Neural cell (in vitro differentiated cells): ENCODE measurements around the gene SUMO3. TPM values are rescaled to one million over a fixed set of nuclear protein-coding genes. Genes with fewer than 3 reads are reported as not detected.

ENCODE experiments used
- H2AFZ ChIP-seq: fragments of 200-600, 300-800 bp; sonication (generic), shearing (Covaris generic); 2 replicates; pipeline ENCODE4 v1.6.0; 2014; ENCODE audit warnings: low read depth, mild to moderate bottlenecking, antibody characterized with exemption, low read length, moderate library complexity
- H3F3A ChIP-seq: fragments of 200-600 bp; shearing (Covaris generic); 2 replicates; pipeline ENCODE4 v1.6.1; 2016; ENCODE audit warnings: mild to moderate bottlenecking, moderate library complexity, mixed read lengths, antibody characterized with exemption, low read length; ENCODE audit not compliant: insufficient read depth, poor library complexity, severe bottlenecking
- H3K27ac ChIP-seq: fragments of 200-600, 300-800 bp; sonication (generic), shearing (Covaris generic); 2 replicates; pipeline ENCODE4 v1.5.1; 2014; ENCODE audit warnings: mild to moderate bottlenecking, low read length, moderate library complexity
- H3K27me3 ChIP-seq: fragments of 300-800, 200-600 bp; sonication (generic), shearing (Covaris generic); 2 replicates; pipeline ENCODE4 v1.6.0; 2014; ENCODE audit warnings: mild to moderate bottlenecking, low read depth, low read length, moderate library complexity; ENCODE audit not compliant: insufficient read depth
- H3K36me3 ChIP-seq: fragments of 300-800, 200-600 bp; sonication (generic), shearing (Covaris generic); 2 replicates; pipeline ENCODE4 v1.5.1; 2014; ENCODE audit warnings: mild to moderate bottlenecking, antibody characterized with exemption, low read length, moderate library complexity; ENCODE audit not compliant: insufficient read depth
- H3K4me2 ChIP-seq: fragments of 300-800, 200-600 bp; sonication (generic), shearing (Covaris generic); 2 replicates; pipeline ENCODE4 v1.6.0; 2014; ENCODE audit warnings: mild to moderate bottlenecking, low read length
- H3K4me3 ChIP-seq: fragments of 300-800, 200-600 bp; sonication (generic), shearing (Covaris generic); 2 replicates; pipeline ENCODE4 v1.5.1; 2014; ENCODE audit warnings: mild to moderate bottlenecking, low read length, moderate library complexity
- H3K79me2 ChIP-seq: fragments of 200-600 bp; shearing (Covaris generic); replicated peaks from 2 replicates; pipeline ENCODE4 v1.6.0; 2014; ENCODE audit warnings: mild to moderate bottlenecking, low read length, moderate library complexity; ENCODE audit not compliant: insufficient read depth
- H3K9ac ChIP-seq: fragments of 300-800, 200-600 bp; sonication (generic), shearing (Covaris generic); 2 replicates; pipeline ENCODE4 v1.6.1; 2016; ENCODE audit warnings: mild to moderate bottlenecking, low read length, mixed read lengths
- H3K9me2 ChIP-seq: fragments of 200-600 bp; shearing (Covaris generic); 2 replicates; pipeline ENCODE4 v1.6.1; 2016; ENCODE audit warnings: mild to moderate bottlenecking, low read length, mixed read lengths; ENCODE audit not compliant: insufficient read depth
- H3K9me3 ChIP-seq: fragments of 200-600, 300-800 bp; sonication (generic), shearing (Covaris generic); 2 replicates; pipeline ENCODE4 v1.6.1; 2016; ENCODE audit warnings: mild to moderate bottlenecking, mixed run types, low read length, moderate library complexity, mixed read lengths
- H4K20me1 ChIP-seq: fragments of 200-600 bp; shearing (Covaris generic); 2 replicates; pipeline ENCODE4 v1.6.1; 2016; ENCODE audit warnings: mild to moderate bottlenecking, mixed run types; ENCODE audit not compliant: insufficient read depth
- EP300 ChIP-seq: fragments of 450-650 bp; conservative IDR thresholded peaks from 2 replicates; pipeline ENCODE4 v1.6.1; 2014; ENCODE audit warnings: antibody characterized with exemption, mild to moderate bottlenecking, moderate library complexity; ENCODE audit not compliant: poor library complexity, severe bottlenecking
- EZH2 ChIP-seq: fragments of 200-600, 300-800 bp; shearing (Covaris generic), sonication (generic); IDR thresholded peaks from 2 replicates; pipeline ENCODE4 v1.6.1; 2014; ENCODE audit warnings: antibody characterized with exemption, low read length, borderline replicate concordance, mild to moderate bottlenecking; ENCODE audit not compliant: insufficient read depth, poor library complexity, severe bottlenecking
- MXI1 ChIP-seq: fragments of 450-650 bp; conservative IDR thresholded peaks from 2 replicates; pipeline ENCODE4 v1.6.1; 2014; ENCODE audit warnings: antibody characterized with exemption, mild to moderate bottlenecking; ENCODE audit not compliant: poor library complexity, severe bottlenecking
- POLR2AphosphoS5 ChIP-seq: IDR thresholded peaks from 2 replicates; pipeline ENCODE4 v1.6.1; 2012
- RAD21 ChIP-seq: fragments of 450-650 bp; conservative IDR thresholded peaks from 2 replicates; pipeline ENCODE4 v1.6.1; 2014; ENCODE audit warnings: antibody characterized with exemption, mild to moderate bottlenecking, moderate library complexity
- SMC3 ChIP-seq: fragments of 450-650 bp; conservative IDR thresholded peaks from 2 replicates; pipeline ENCODE4 v1.6.1; 2014; ENCODE audit warnings: antibody characterized with exemption, mild to moderate bottlenecking, moderate library complexity; ENCODE audit not compliant: poor library complexity
- TAF1 ChIP-seq: IDR thresholded peaks from 2 replicates; pipeline ENCODE4 v1.6.1; 2012; ENCODE audit warnings: low read depth
- polyA plus RNA-seq: library from polyadenylated mRNA; depleted of rRNA; stranded (reverse); fragments of >200 nt; gene quantifications from 2 replicates; pipeline ENCODE4 v1.2.3, GENCODE V29; 2014
- TF ChIP-seq, protein P1 (sequence below): IDR thresholded peaks from 2 replicates; pipeline ENCODE4 v1.6.1; 2012; ENCODE audit warnings: borderline replicate concordance
- TF ChIP-seq, protein P2 (sequence below): fragments of 450-650 bp; IDR thresholded peaks from 2 replicates; pipeline ENCODE4 v1.5.1; 2014; ENCODE audit warnings: antibody characterized with exemption, mild to moderate bottlenecking, moderate library complexity; ENCODE audit not compliant: poor library complexity, severe bottlenecking

SUMO3 gene
- polyA plus RNA-seq, 1 donor from 2014 or later, result 113 TPM

DNA sequence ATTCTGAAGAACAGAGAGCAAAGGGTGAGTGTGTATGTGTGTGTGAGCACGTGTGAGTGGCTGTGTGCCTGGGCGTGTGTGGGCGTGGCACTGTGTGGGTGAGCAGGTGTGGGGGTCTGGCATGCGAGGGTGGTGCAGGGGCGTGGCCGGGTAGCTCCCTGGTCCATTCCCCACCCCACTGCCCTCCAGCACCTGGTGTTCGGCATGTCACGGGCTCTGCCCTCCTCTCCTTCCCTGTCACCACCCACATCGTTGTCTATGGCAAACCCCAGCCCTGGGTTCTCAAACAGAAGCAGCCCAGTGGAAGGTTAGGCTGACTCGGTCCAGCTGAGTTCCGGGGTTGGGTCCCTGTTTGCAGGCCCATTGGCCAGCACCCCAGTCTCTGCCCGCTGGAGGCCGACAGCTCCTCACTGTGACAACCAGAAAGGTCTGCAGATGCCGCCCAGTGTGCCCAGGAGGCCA, 56.1 kb downstream of the SUMO3 start:
- TF ChIP-seq, protein P1, sequence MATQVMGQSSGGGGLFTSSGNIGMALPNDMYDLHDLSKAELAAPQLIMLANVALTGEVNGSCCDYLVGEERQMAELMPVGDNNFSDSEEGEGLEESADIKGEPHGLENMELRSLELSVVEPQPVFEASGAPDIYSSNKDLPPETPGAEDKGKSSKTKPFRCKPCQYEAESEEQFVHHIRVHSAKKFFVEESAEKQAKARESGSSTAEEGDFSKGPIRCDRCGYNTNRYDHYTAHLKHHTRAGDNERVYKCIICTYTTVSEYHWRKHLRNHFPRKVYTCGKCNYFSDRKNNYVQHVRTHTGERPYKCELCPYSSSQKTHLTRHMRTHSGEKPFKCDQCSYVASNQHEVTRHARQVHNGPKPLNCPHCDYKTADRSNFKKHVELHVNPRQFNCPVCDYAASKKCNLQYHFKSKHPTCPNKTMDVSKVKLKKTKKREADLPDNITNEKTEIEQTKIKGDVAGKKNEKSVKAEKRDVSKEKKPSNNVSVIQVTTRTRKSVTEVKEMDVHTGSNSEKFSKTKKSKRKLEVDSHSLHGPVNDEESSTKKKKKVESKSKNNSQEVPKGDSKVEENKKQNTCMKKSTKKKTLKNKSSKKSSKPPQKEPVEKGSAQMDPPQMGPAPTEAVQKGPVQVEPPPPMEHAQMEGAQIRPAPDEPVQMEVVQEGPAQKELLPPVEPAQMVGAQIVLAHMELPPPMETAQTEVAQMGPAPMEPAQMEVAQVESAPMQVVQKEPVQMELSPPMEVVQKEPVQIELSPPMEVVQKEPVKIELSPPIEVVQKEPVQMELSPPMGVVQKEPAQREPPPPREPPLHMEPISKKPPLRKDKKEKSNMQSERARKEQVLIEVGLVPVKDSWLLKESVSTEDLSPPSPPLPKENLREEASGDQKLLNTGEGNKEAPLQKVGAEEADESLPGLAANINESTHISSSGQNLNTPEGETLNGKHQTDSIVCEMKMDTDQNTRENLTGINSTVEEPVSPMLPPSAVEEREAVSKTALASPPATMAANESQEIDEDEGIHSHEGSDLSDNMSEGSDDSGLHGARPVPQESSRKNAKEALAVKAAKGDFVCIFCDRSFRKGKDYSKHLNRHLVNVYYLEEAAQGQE, result no peak
- TF ChIP-seq EP300 (no peak), POLR2AphosphoS5 (no peak), SMC3 (no peak), MXI1 (no peak), EZH2 (no peak), RAD21 (no peak), TAF1 (no peak)
- TF ChIP-seq, protein P2, sequence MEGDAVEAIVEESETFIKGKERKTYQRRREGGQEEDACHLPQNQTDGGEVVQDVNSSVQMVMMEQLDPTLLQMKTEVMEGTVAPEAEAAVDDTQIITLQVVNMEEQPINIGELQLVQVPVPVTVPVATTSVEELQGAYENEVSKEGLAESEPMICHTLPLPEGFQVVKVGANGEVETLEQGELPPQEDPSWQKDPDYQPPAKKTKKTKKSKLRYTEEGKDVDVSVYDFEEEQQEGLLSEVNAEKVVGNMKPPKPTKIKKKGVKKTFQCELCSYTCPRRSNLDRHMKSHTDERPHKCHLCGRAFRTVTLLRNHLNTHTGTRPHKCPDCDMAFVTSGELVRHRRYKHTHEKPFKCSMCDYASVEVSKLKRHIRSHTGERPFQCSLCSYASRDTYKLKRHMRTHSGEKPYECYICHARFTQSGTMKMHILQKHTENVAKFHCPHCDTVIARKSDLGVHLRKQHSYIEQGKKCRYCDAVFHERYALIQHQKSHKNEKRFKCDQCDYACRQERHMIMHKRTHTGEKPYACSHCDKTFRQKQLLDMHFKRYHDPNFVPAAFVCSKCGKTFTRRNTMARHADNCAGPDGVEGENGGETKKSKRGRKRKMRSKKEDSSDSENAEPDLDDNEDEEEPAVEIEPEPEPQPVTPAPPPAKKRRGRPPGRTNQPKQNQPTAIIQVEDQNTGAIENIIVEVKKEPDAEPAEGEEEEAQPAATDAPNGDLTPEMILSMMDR, result no peak

DNA sequence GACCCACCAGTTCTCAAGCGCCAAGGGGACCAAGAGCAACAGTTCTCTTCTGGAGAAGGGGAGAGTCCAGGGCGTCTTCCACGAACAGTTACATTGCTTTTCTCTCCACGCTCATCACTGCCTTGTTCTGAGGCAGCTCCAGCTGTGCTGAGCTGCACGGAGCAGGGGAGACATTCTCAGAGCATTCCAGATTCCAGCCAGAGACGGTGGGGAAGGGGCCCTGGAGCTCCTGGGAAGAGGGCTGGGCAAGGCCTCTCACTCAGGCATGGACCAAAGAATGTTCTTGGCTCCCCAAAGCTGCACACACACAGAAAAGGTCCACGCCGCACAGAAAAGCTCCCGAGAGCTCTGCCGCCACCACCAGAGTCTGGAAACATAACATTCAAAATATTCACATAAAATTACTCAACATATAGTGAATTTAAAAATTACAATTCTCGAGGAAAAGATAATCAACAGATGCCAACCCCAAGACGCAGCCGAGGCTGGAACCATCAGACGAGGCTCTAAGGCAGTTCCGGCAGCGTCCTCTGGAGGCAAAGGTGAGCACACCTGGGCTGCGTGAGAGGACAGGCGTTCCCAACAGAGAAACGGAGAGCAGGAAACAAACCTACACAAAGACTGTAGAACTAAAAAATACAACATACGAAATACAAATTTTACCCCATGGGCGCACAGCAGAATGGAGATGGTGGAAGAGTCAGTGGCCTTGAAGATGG, 56.7 kb downstream of the SUMO3 start:
- H4K20me1 ChIP-seq, result no peaks in the 10 kb centered on the region
- no peak overlapping the region for H2AFZ ChIP-seq
- no peaks in the 10 kb centered on the region for H3K9me3 ChIP-seq

More for the DNA sequence above, 56.1 kb downstream of the SUMO3 start:
- Histone ChIP-seq H2AFZ (no peak overlapping the region), H3K4me3 (no peak overlapping the region), H3F3A (no peaks in the 10 kb centered on the region), H3K9ac (no peak overlapping the region), H3K27me3 (no peaks in the 10 kb centered on the region), H4K20me1 (no peaks in the 10 kb centered on the region), H3K4me2 (no peak overlapping the region), H3K36me3 (no peaks in the 10 kb centered on the region), H3K79me2 (no peaks in the 10 kb centered on the region), H3K27ac (no peak overlapping the region), H3K9me3 (no peaks in the 10 kb centered on the region), H3K9me2 (no peaks in the 10 kb centered on the region)

More for the DNA sequence above, 56.7 kb downstream of the SUMO3 start:
- TF ChIP-seq EZH2, result no peak
- TF ChIP-seq POLR2AphosphoS5, result no peak
- TF ChIP-seq RAD21, result peak; percentile 11
- TF ChIP-seq, protein P2, result peak; percentile 52
- H3K9me2 ChIP-seq, result no peaks in the 10 kb centered on the region
- no peaks in the 10 kb centered on the region for H3K79me2 ChIP-seq
- H3K27ac ChIP-seq, result no peak overlapping the region
- no peak overlapping the region for H3K9ac ChIP-seq
- H3K4me3 ChIP-seq, result no peak overlapping the region
- no peaks in the 10 kb centered on the region for H3K27me3 ChIP-seq
- no peaks in the 10 kb centered on the region for H3K36me3 ChIP-seq
- no peak overlapping the region for H3K4me2 ChIP-seq
- H3F3A ChIP-seq, result no peaks in the 10 kb centered on the region
